Measurements from ENCODE around the gene SPRR2F.
"Not testable (repeated sequence)": the region's sequence is repeated elsewhere in the genome, so short reads cannot be mapped to it uniquely, and the experiment has no call there.

The SPRR2F gene

GRCh38 chr1:153133267-153133666 lies 20.0 kb upstream of the SPRR2F start:
- no peak for DNase-seq (ENCODE audit: low read depth)
- no peak for TF ChIP-seq CTCF (conservative IDR thresholded peaks at IDR 0.05; ENCODE audit: low read length)
- H3K4me3 ChIP-seq (ENCODE audit: low read length): no peak overlapping the region

- not testable (repeated sequence) for H3K4me3 ChIP-seq (ENCODE audit: low read length); DNase-seq (ENCODE audit: low read depth)
These were observed 15.4 kb upstream of the SPRR2F start for GRCh38 chr1:153128688-153129087.

- TF ChIP-seq CTCF (conservative IDR thresholded peaks at IDR 0.05; ENCODE audit: low read length): no peak
- DNase-seq (ENCODE audit: low read depth): no peak
These were observed 14.0 kb upstream of the SPRR2F start for GRCh38 chr1:153127296-153127695.

GRCh38 chr1:153125536-153125935 lies 12.2 kb upstream of the SPRR2F start:
- no peak for TF ChIP-seq CTCF (conservative IDR thresholded peaks at IDR 0.05; ENCODE audit: low read length)
- H3K4me3 ChIP-seq (ENCODE audit: low read length): no peak overlapping the region
- DNase-seq (ENCODE audit: low read depth): no peak

More at GRCh38 chr1:153127296-153127695, 14.0 kb upstream of the SPRR2F start:
- no peak overlapping the region for H3K4me3 ChIP-seq (ENCODE audit: low read length)

GRCh38 chr1:153123793-153124192 lies 10.5 kb upstream of the SPRR2F start:
- DNase-seq (ENCODE audit: low read depth): not testable (repeated sequence)

GRCh38 chr1:153122831-153123421 lies 9.6 kb upstream of the SPRR2F start:
- DNase-seq (ENCODE audit: low read depth): no peak
- no peak overlapping the region for H3K4me3 ChIP-seq (ENCODE audit: low read length)
- TF ChIP-seq CTCF (conservative IDR thresholded peaks at IDR 0.05; ENCODE audit: low read length): no peak

More at GRCh38 chr1:153123793-153124192, 10.5 kb upstream of the SPRR2F start:
- not testable (repeated sequence) for H3K4me3 ChIP-seq (ENCODE audit: low read length)

GRCh38 chr1:153120945-153121344 lies 7.6 kb upstream of the SPRR2F start:
- no peak for DNase-seq (ENCODE audit: low read depth)
- no peak overlapping the region for H3K4me3 ChIP-seq (ENCODE audit: low read length)
- no peak for TF ChIP-seq CTCF (conservative IDR thresholded peaks at IDR 0.05; ENCODE audit: low read length)

- DNase-seq (ENCODE audit: low read depth): no peak
- H3K4me3 ChIP-seq (ENCODE audit: low read length): no peak overlapping the region
- no peak for TF ChIP-seq CTCF (conservative IDR thresholded peaks at IDR 0.05; ENCODE audit: low read length)
These were observed 6.2 kb upstream of the SPRR2F start for GRCh38 chr1:153119491-153119971.

GRCh38 chr1:153115264-153115663 lies 1.9 kb upstream of the SPRR2F start:
- not testable (repeated sequence) for H3K4me3 ChIP-seq (ENCODE audit: low read length); DNase-seq (ENCODE audit: low read depth)

GRCh38 chr1:153112454-153112853 lies 862 bp downstream of the SPRR2F start:
- not testable (repeated sequence) for DNase-seq (ENCODE audit: low read depth); H3K4me3 ChIP-seq (ENCODE audit: low read length)

Data from AG10803 (cell line).